Measurements from ENCODE around the gene SEL1L3. TPM values are rescaled to one million over a fixed set of nuclear protein-coding genes. Genes with fewer than 3 reads are reported as not detected.
"Not testable (repeated sequence)": the region's sequence is repeated elsewhere in the genome, so short reads cannot be mapped to it uniquely, and the experiment has no call there.

The SEL1L3 gene
- 66.6 and 67.0 TPM in 2 replicates for total RNA-seq (2014; rRNA removed; shearing (Covaris generic))

- DNase-seq (ENCODE audit: low spot score): no peak
These were observed at the start of gene SEL1L3 for GRCh38 chr4:25862411-25863346. Gene SEL1L3 (minus strand): TSS chr4:25862988. CDS start chr4:25862836, 152 bp downstream.

- DNase-seq (ENCODE audit: low spot score): no peak
These were observed 48.6 kb upstream of the SEL1L3 start for GRCh38 chr4:25911356-25911755.

- DNase-seq (ENCODE audit: low spot score): peak; percentile 88
These were observed 45.7 kb upstream of the SEL1L3 start for GRCh38 chr4:25908491-25908901.

GRCh38 chr4:25906113-25906512 lies 43.3 kb upstream of the SEL1L3 start:
- not testable (repeated sequence) for DNase-seq (ENCODE audit: low spot score)

- DNase-seq (ENCODE audit: low spot score): no peak
These were observed 42.6 kb upstream of the SEL1L3 start for GRCh38 chr4:25905371-25905770.

GRCh38 chr4:25904748-25905082 lies 41.9 kb upstream of the SEL1L3 start:
- no peak for DNase-seq (ENCODE audit: low spot score)

GRCh38 chr4:25903900-25904747 lies 41.3 kb upstream of the SEL1L3 start:
- no peak for DNase-seq (ENCODE audit: low spot score)

- DNase-seq (ENCODE audit: low spot score): no peak
These were observed 38.2 kb upstream of the SEL1L3 start for GRCh38 chr4:25901030-25901430.

- DNase-seq (ENCODE audit: low spot score): no peak
These were observed 37.5 kb upstream of the SEL1L3 start for GRCh38 chr4:25900310-25900709.

- no peak for DNase-seq (ENCODE audit: low spot score)
These were observed 34.2 kb upstream of the SEL1L3 start for GRCh38 chr4:25896776-25897539.

GRCh38 chr4:25892796-25893195 lies 30.0 kb upstream of the SEL1L3 start:
- no peak for DNase-seq (ENCODE audit: low spot score)

GRCh38 chr4:25890571-25891485 lies 28.0 kb upstream of the SEL1L3 start:
- no peak for DNase-seq (ENCODE audit: low spot score)

- DNase-seq (ENCODE audit: low spot score): no peak
These were observed 27.1 kb upstream of the SEL1L3 start for GRCh38 chr4:25889589-25890503.

GRCh38 chr4:25888781-25889180 lies 26.0 kb upstream of the SEL1L3 start:
- no peak for DNase-seq (ENCODE audit: low spot score)

- DNase-seq (ENCODE audit: low spot score): no peak
These were observed 21.4 kb upstream of the SEL1L3 start for GRCh38 chr4:25884031-25884782.

GRCh38 chr4:25883565-25883964 lies 20.8 kb upstream of the SEL1L3 start:
- no peak for DNase-seq (ENCODE audit: low spot score)

- no peak for DNase-seq (ENCODE audit: low spot score)
These were observed 19.4 kb upstream of the SEL1L3 start for GRCh38 chr4:25882226-25882625.

- no peak for DNase-seq (ENCODE audit: low spot score)
These were observed 18.4 kb upstream of the SEL1L3 start for GRCh38 chr4:25881193-25881592.
